Stomach (tissue), 9 donors: ENCODE data around the gene OR51A7. TPM values are rescaled to one million over a fixed set of nuclear protein-coding genes. Genes with fewer than 3 reads are reported as not detected.

Experiments
- DNase-seq, 2 donors: peaks; one replicate each; pipeline versions ENCODE4 v3.0.0 to v3.0.0-alpha.2; 2013 to 2019
- H3K27ac ChIP-seq, 5 donors: fragments of 200-600 bp in 4 of 5; sonication (generic) in 4 of 5; one replicate each; pipeline ENCODE4 v1.5.1; 2013 to 2019; ENCODE audit warnings: mild to moderate bottlenecking in 1 of 5, moderate library complexity in 1 of 5
- H3K27me3 ChIP-seq, 3 donors: fragments of 200-600 bp; sonication (generic); one replicate each; pipeline ENCODE4 v1.5.1; 2017 to 2019; ENCODE audit warnings: mixed run types in 1 of 3
- H3K36me3 ChIP-seq, 4 donors: fragments of 200-600 bp; sonication (generic); 1 replicate in 3 of 4; 2 replicates in 1 of 4; pipeline ENCODE4 v1.5.1; 2016 to 2019
- H3K4me1 ChIP-seq, 4 donors: fragments of 200-600 bp; sonication (generic); one replicate each; pipeline ENCODE4 v1.5.1; 2016 to 2019
- H3K4me3 ChIP-seq, 4 donors: fragments of 200-600 bp; sonication (generic) in 3 of 4; one replicate each; pipeline ENCODE4 v1.5.1; 2016 to 2019; ENCODE audit warnings: mild to moderate bottlenecking in 1 of 4
- H3K9me3 ChIP-seq, 4 donors: fragments of 200-600 bp; sonication (generic); one replicate each; pipeline ENCODE4 v1.5.1; 2016 to 2019
- EP300 ChIP-seq: sonication (generic); formaldehyde crosslinking; IDR thresholded peaks from one replicate; pipeline ENCODE4 v1.6.1; 2017; ENCODE audit warnings: antibody characterized with exemption
- POLR2A ChIP-seq, 4 donors: fragments of 450-650 bp; IDR thresholded peaks; one replicate each; pipeline ENCODE4 v1.6.1; 2016; ENCODE audit warnings: antibody characterized with exemption in 4 of 4, control low read depth in 2 of 4, mild to moderate bottlenecking in 1 of 4, moderate library complexity in 1 of 4
- POLR2AphosphoS5 ChIP-seq, 3 donors: sonication (generic); formaldehyde crosslinking; IDR thresholded peaks; one replicate each; pipeline ENCODE4 v1.6.1; 2016; ENCODE audit warnings: antibody characterized with exemption in 3 of 3
- WGBS, 5 donors: extraction: QIAGEN DNeasy Blood & Tissue Kit in 3 of 5; methylation state at CpG; one replicate each; pipeline versions ENCODE4 v1.1.5 to v1.1.7; 2013 to 2018; 5-methylcytosine and 5-hydroxymethylcytosine counted together
- intact Hi-C: fragments of 100-400 bp; cut with DNase I; formaldehyde crosslinking; loops from one replicate; pipeline ENCODE4 v1.15.1; 2023; ENCODE audit warnings: low total_unique reads
- polyA plus RNA-seq, 3 donors: library from polyadenylated mRNA; stranded (reverse); fragments of 200-250 nt; gene quantifications; one replicate each; pipeline ENCODE4 v1.2.3, GENCODE V29; 2013
- total RNA-seq, 5 donors: library from RNA; depleted of rRNA; stranded (reverse); fragments of >200 nt; gene quantifications; one replicate each; pipeline versions ENCODE4 v1.1.0 to v1.2.3, GENCODE V29; 2014 to 2016
- TF ChIP-seq, protein P1 (sequence below), 7 experiments: fragments of 450-650 bp in 4 of 7; fragments of 200-600 bp in 3 of 7; sonication (generic) in 3 of 7; IDR thresholded peaks; one replicate each; pipeline ENCODE4 v1.5.1; 2016 to 2019; ENCODE audit warnings: antibody characterized with exemption in 7 of 7, control low read depth in 2 of 7, mild to moderate bottlenecking in 1 of 7
- donor health status: healthy with polysubstance abuse.
- donor health status: Bipolar disorder and iron deficiency.
- donor health status: healthy.

OR51A7 gene
- total and polyA plus RNA-seq, 8 donors: not detected

DNA sequence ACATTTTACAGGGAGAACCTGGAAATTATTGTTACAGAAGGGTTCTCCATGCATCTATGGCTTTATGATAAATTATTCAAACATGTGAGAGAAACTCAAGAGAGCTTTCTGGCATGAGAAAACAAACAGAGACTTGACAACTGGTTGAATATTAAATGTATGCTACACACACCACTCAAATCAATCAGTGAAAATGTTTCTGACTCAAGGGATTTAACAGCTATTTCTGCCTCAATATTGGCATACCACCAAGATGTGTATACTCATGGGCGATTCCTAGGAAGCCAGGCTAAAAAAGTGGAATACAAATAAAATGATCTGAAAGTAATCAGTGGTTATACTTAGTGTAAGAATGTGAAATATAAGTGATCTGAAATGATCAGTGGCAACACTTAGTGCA, 37.7 kb upstream of the OR51A7 start:
- H3K36me3 ChIP-seq: no peaks in the 10 kb centered on the region
- intact Hi-C loops: no loop called here

DNA sequence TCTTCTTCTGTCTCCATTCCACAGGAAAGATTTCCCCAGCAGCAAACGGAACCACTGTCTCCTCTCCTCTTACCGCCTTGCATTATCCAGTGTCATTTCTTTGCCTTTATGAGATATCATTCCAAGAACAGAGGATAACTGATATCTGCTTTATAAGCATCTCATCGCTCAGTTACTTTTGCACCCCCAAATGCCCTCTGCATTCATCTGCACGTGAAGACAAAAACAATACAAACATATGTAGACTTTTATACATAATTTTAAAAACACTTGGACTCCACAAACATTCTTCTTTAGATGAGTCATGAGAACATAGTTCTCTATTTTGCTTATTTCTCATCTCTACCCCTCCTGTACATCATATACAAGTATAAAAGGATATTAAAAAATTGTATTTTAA, 22.4 kb upstream of the OR51A7 start:
- intact Hi-C loops: no loop called here
- H3K27ac ChIP-seq: no peak overlapping the region
- H3K4me3 ChIP-seq: no peak overlapping the region
- DNase-seq: no peak
- no peaks in the 10 kb centered on the region for H3K4me1 ChIP-seq
- WGBS, 5 donors: 79 to 86% (median 82%) methylated on average over 4 of the region's 4 CpGs
- no peaks in the 10 kb centered on the region for H3K9me3 ChIP-seq
- H3K36me3 ChIP-seq: no peaks in the 10 kb centered on the region
- no peaks in the 10 kb centered on the region for H3K27me3 ChIP-seq
- TF ChIP-seq EP300: no peak
- TF ChIP-seq POLR2A (IDR thresholded peaks at IDR 0.05): no peak
- no peak for TF ChIP-seq POLR2AphosphoS5 (IDR thresholded peaks at IDR 0.05)
- TF ChIP-seq, protein P1, sequence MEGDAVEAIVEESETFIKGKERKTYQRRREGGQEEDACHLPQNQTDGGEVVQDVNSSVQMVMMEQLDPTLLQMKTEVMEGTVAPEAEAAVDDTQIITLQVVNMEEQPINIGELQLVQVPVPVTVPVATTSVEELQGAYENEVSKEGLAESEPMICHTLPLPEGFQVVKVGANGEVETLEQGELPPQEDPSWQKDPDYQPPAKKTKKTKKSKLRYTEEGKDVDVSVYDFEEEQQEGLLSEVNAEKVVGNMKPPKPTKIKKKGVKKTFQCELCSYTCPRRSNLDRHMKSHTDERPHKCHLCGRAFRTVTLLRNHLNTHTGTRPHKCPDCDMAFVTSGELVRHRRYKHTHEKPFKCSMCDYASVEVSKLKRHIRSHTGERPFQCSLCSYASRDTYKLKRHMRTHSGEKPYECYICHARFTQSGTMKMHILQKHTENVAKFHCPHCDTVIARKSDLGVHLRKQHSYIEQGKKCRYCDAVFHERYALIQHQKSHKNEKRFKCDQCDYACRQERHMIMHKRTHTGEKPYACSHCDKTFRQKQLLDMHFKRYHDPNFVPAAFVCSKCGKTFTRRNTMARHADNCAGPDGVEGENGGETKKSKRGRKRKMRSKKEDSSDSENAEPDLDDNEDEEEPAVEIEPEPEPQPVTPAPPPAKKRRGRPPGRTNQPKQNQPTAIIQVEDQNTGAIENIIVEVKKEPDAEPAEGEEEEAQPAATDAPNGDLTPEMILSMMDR (IDR thresholded peaks at IDR 0.05): no peak

More for the DNA sequence above, 37.7 kb upstream of the OR51A7 start:
- peak in 1 of 2 donors; percentile 12 for DNase-seq
- Histone ChIP-seq H3K27ac (no peak overlapping the region), H3K4me3 (no peak overlapping the region), H3K9me3 (peaks cover 0 to 4% (median 0%) of the 10 kb centered on the region in 4 donors), H3K27me3 (no peaks in the 10 kb centered on the region), H3K4me1 (no peaks in the 10 kb centered on the region)
- 22 to 38% (median 32%) methylated on average over 1 of the region's 1 CpG for WGBS, 5 donors
- no peak for TF ChIP-seq POLR2AphosphoS5 (IDR thresholded peaks at IDR 0.05)
- no peak for TF ChIP-seq POLR2A (IDR thresholded peaks at IDR 0.05)
- no peak for TF ChIP-seq EP300
- TF ChIP-seq, protein P1 (IDR thresholded peaks at IDR 0.05): no peak

DNA sequence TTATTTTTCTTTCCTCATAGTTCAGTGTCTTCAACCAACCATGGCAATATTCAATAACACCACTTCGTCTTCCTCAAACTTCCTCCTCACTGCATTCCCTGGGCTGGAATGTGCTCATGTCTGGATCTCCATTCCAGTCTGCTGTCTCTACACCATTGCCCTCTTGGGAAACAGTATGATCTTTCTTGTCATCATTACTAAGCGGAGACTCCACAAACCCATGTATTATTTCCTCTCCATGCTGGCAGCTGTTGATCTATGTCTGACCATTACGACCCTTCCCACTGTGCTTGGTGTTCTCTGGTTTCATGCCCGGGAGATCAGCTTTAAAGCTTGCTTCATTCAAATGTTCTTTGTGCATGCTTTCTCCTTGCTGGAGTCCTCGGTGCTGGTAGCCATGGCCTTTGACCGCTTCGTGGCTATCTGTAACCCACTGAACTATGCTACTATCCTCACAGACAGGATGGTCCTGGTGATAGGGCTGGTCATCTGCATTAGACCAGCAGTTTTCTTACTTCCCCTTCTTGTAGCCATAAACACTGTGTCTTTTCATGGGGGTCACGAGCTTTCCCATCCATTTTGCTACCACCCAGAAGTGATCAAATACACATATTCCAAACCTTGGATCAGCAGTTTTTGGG, 21.6 kb upstream of the OR51A7 start, which contains the start of gene OR51T1:
OR51T1 (plus strand) TSS at position 41 of the 641 bp plus-strand sequence; CDS start at position 41, 0 bp downstream.
- H3K27ac ChIP-seq: no peak within 1 kb of the TSS
- no peaks in the 10 kb centered on the region for H3K9me3 ChIP-seq
- WGBS, 5 donors: 69 to 85% (median 83%) methylated on average over 8 of the region's 8 CpGs
- H3K4me1 ChIP-seq: no peaks in the 10 kb centered on the region
- intact Hi-C loops: no loop called here
- no peaks in the 10 kb centered on the region for H3K36me3 ChIP-seq
- TF ChIP-seq POLR2AphosphoS5 (IDR thresholded peaks at IDR 0.05): no peak
- no peak for TF ChIP-seq POLR2A (IDR thresholded peaks at IDR 0.05)
- no peak for TF ChIP-seq EP300
- TF ChIP-seq, protein P1 (IDR thresholded peaks at IDR 0.05): no peak
- no peaks in the 10 kb centered on the region for H3K27me3 ChIP-seq
- no peak for DNase-seq
- H3K4me3 ChIP-seq: no peak within 1 kb of the TSS

DNA sequence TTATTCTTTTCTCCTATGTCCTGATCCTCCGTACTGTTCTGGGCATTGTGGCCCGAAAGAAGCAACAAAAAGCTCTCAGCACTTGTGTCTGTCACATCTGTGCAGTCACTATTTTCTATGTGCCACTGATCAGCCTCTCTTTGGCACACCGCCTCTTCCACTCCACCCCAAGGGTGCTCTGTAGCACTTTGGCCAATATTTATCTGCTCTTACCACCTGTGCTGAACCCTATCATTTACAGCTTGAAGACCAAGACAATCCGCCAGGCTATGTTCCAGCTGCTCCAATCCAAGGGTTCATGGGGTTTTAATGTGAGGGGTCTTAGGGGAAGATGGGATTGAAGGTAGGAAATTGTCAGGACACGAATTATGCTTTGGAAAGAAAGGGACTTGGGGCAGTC, 21.0 kb upstream of the OR51A7 start:
- H3K4me3 ChIP-seq: no peak overlapping the region
- H3K4me1 ChIP-seq: no peaks in the 10 kb centered on the region
- H3K9me3 ChIP-seq: no peaks in the 10 kb centered on the region
- TF ChIP-seq POLR2A (IDR thresholded peaks at IDR 0.05): no peak
- no peak for TF ChIP-seq EP300
- TF ChIP-seq, protein P1 (IDR thresholded peaks at IDR 0.05): no peak
- H3K36me3 ChIP-seq: no peaks in the 10 kb centered on the region
- DNase-seq: no peak
- 84 to 90% (median 88%) methylated on average over 5 of the region's 5 CpGs for WGBS, 5 donors
- no peaks in the 10 kb centered on the region for H3K27me3 ChIP-seq
- H3K27ac ChIP-seq: no peak overlapping the region
- intact Hi-C loops: no loop called here
